OCI-LY1 (cell line): ENCODE measurements around the gene AGK.

Experiments used
- CTCF ChIP-seq: fragments of 200-600 bp; sonication (generic), shearing (Covaris generic); IDR thresholded peaks from 2 replicates; pipeline ENCODE4 v1.5.1; 2017; ENCODE audit warnings: mild to moderate bottlenecking, antibody characterized with exemption, low read length, moderate library complexity, mixed read lengths
- EZH2 ChIP-seq: fragments of 200-600 bp; sonication (generic), shearing (Covaris generic); IDR thresholded peaks from 2 replicates; pipeline ENCODE4 v1.8.0; 2017; ENCODE audit warnings: borderline replicate concordance, mixed run types, mild to moderate bottlenecking, antibody characterized with exemption, low read length, moderate library complexity, mixed read lengths

- TF ChIP-seq CTCF (no peak), EZH2 (no peak)
Observed at GRCh38 chr7:141686670-141687069, 135.5 kb downstream of the AGK start.
